K562 (cell line): ENCODE data around the gene MUC5B. TPM values are rescaled to one million over a fixed set of nuclear protein-coding genes. Genes with fewer than 3 reads are reported as not detected.

ENCODE experiments used
- ATAC-seq: fragments of 200-7000 bp; cut with Tn5 transposase; 3 replicates; pipeline ENCODE4 v1.9.1; 2020; ENCODE audit warnings: moderate library complexity
- BruUV-seq: library from RNA; stranded (reverse); fragments of 400-500 nt; replicated peaks from 2 replicates; lab custom pipeline; 2021; lab: Mats Ljungman, UMichigan
- CTCF ChIA-PET: fragments of 300-600 bp; formaldehyde crosslinking; extraction: SDS; loops from one replicate; lab custom pipeline; 2021; ENCODE audit warnings: low intra/inter-chr PET ratio; lab: Yijun Ruan, JAX
- POLR2A ChIA-PET: fragments of 300-600, 350-650 bp; sonication (Branson Sonifier 250); formaldehyde crosslinking; extraction: SDS; loops from one replicate; lab custom pipeline; 2021; ENCODE audit warnings: antibody characterized with exemption, inconsistent platforms; lab: Yijun Ruan, JAX
- DNase-seq, 4 experiments: peaks; one replicate each; pipeline versions ENCODE4 v3.0.0 to v3.0.0-alpha.2; 2011 to 2018; ENCODE audit warnings: low spot score in 3 of 4, mixed read lengths in 3 of 4; ENCODE audit errors: extremely low read depth in 1 of 4
- FAIRE-seq: peaks from 2 replicates; lab custom pipeline; 2011; peaks lifted over from hg19 to GRCh38; lab: Jason Lieb, UNC
- H2AFZ ChIP-seq: 2 replicates; pipeline ENCODE4 v1.6.0; 2011; ENCODE audit warnings: low read depth, low read length, control low read depth, inconsistent platforms
- H3K27ac ChIP-seq: fragments of 200-600 bp; 3 replicates; pipeline ENCODE4 v1.8.0; 2011; ENCODE audit warnings: low read depth, mild to moderate bottlenecking, control low read depth, inconsistent platforms, low read length, moderate library complexity, mixed read lengths; ENCODE audit errors: extremely low read depth
- H3K27me3 ChIP-seq, 2 experiments: fragments of 300-600 bp in 1 of 2; 2 replicates in 1 of 2; 3 replicates in 1 of 2; pipeline versions ENCODE4 v1.6.0 to v1.8.0; 2011; ENCODE audit warnings: inconsistent platforms in 2 of 2, low read length in 2 of 2, mild to moderate bottlenecking in 1 of 2, mixed read lengths in 1 of 2, moderate library complexity in 1 of 2; ENCODE audit not compliant: control insufficient read depth in 2 of 2, insufficient read depth in 2 of 2
- H3K36me3 ChIP-seq: fragments of 300-600 bp; 3 replicates; pipeline ENCODE4 v1.8.0; 2011; ENCODE audit warnings: mild to moderate bottlenecking, low read length, inconsistent platforms; ENCODE audit not compliant: control insufficient read depth, insufficient read depth
- H3K4me1 ChIP-seq, 2 experiments: fragments of 200-600 bp in 1 of 2; replicated peaks in 1 of 2; 2 replicates in 1 of 2; 3 replicates in 1 of 2; pipeline versions ENCODE4 v1.5.1 to v1.8.0; 2011; ENCODE audit warnings: inconsistent platforms in 2 of 2, low read length in 2 of 2, mild to moderate bottlenecking in 1 of 2, mixed read lengths in 1 of 2, moderate library complexity in 1 of 2; ENCODE audit not compliant: control insufficient read depth in 2 of 2, insufficient read depth in 2 of 2
- H3K4me2 ChIP-seq: 2 replicates; pipeline ENCODE4 v1.6.1; 2011; ENCODE audit warnings: low read length, control low read depth, inconsistent platforms, mixed read lengths; ENCODE audit not compliant: insufficient read depth
- H3K4me3 ChIP-seq: fragments of 200-600 bp; sonication (generic), shearing (Covaris generic); 2 replicates; pipeline ENCODE4 v1.5.1; 2016; ENCODE audit warnings: control low read depth, inconsistent platforms
- H3K79me2 ChIP-seq: fragments of 200-600 bp; 3 replicates; pipeline ENCODE4 v1.8.0; 2011; ENCODE audit warnings: low read length, inconsistent platforms; ENCODE audit not compliant: control insufficient read depth, insufficient read depth
- H3K9ac ChIP-seq, 2 experiments: 2 replicates each; pipeline versions ENCODE4 v1.6.0 to v1.6.1; 2011; ENCODE audit warnings: low read depth in 2 of 2, low read length in 2 of 2, control low read depth in 1 of 2, inconsistent platforms in 1 of 2, mild to moderate bottlenecking in 1 of 2, mixed read lengths in 1 of 2; ENCODE audit not compliant: insufficient read depth in 1 of 2
- H3K9me1 ChIP-seq: one replicate; pipeline ENCODE4 v1.6.0; 2011; ENCODE audit warnings: inconsistent platforms, mild to moderate bottlenecking, low read length, moderate library complexity; ENCODE audit not compliant: control insufficient read depth, insufficient read depth
- H3K9me3 ChIP-seq: replicated peaks from 2 replicates; pipeline ENCODE4 v1.5.1; 2011; ENCODE audit warnings: low read depth, low read length, inconsistent platforms; ENCODE audit not compliant: control insufficient read depth, insufficient read depth
- H4K20me1 ChIP-seq: replicated peaks from 2 replicates; pipeline ENCODE4 v1.6.1; 2011; ENCODE audit warnings: low read length, inconsistent platforms, mixed read lengths; ENCODE audit not compliant: control insufficient read depth, insufficient read depth
- ATF4 ChIP-seq: fragments of 450-650 bp; formaldehyde crosslinking; IDR thresholded peaks from 2 replicates; pipeline ENCODE4 v1.4.0; 2022; ENCODE audit warnings: mild to moderate bottlenecking, moderate library complexity
- BDP1 ChIP-seq: IDR thresholded peaks from 3 replicates; pipeline ENCODE4 v1.6.1; 2011; ENCODE audit not compliant: insufficient read length, insufficient read depth
- BHLHE40 ChIP-seq: IDR thresholded peaks from 2 replicates; pipeline ENCODE4 v1.6.1; 2011; ENCODE audit warnings: low read length, improper control_type of control experiment
- CEBPG ChIP-seq, 3 experiments: fragments of 200-800 bp in 1 of 3; sonication (Bioruptor generic) in 1 of 3; sonication (generic) in 1 of 3; formaldehyde crosslinking in 1 of 3; IDR thresholded peaks in 2 of 3; conservative IDR thresholded peaks in 1 of 3; 2 replicates each; pipeline versions ENCODE4 v1.6.1 to v1.8.0; 2016 to 2022; ENCODE audit warnings: missing compliant biosample characterization in 2 of 3, missing genetic modification characterization in 2 of 3, mild to moderate bottlenecking in 1 of 3, missing genetic modification reagents in 1 of 3
- EZH2 ChIP-seq: IDR thresholded peaks from 2 replicates; pipeline ENCODE4 v1.6.1; 2012; ENCODE audit warnings: low read depth, mild to moderate bottlenecking, inconsistent platforms, low read length, borderline replicate concordance
- FOS ChIP-seq: IDR thresholded peaks from 3 replicates; pipeline ENCODE4 v1.6.1; 2011; ENCODE audit not compliant: insufficient read length; ENCODE audit errors: extremely low read depth
- FOXJ2 ChIP-seq: fragments of 200-800 bp; sonication (Bioruptor generic); IDR thresholded peaks from 2 replicates; pipeline ENCODE4 v1.6.1; 2016; ENCODE audit warnings: missing genetic modification characterization, missing compliant biosample characterization
- GTF2A2 ChIP-seq: IDR thresholded peaks from 2 replicates; pipeline ENCODE4 v1.6.1; 2016; ENCODE audit warnings: mild to moderate bottlenecking, missing genetic modification characterization, missing compliant biosample characterization
- GTF2E2 ChIP-seq: fragments of 200-800 bp; sonication (Bioruptor generic); IDR thresholded peaks from 2 replicates; pipeline ENCODE4 v1.6.1; 2016; ENCODE audit warnings: missing genetic modification characterization, missing compliant biosample characterization
- MITF ChIP-seq: IDR thresholded peaks from 2 replicates; pipeline ENCODE4 v1.6.1; 2014; ENCODE audit warnings: antibody characterized with exemption
- NFYB ChIP-seq: IDR thresholded peaks from 2 replicates; pipeline ENCODE4 v1.6.1; 2011; ENCODE audit warnings: mild to moderate bottlenecking, moderate library complexity; ENCODE audit not compliant: insufficient read length; ENCODE audit errors: extremely low read depth
- RCOR1 ChIP-seq, 2 experiments: IDR thresholded peaks; 2 replicates each; pipeline ENCODE4 v1.6.1; 2012; ENCODE audit warnings: low read depth in 2 of 2, low read length in 2 of 2, borderline replicate concordance in 1 of 2, improper control_type of control experiment in 1 of 2
- ZNF280B ChIP-seq: fragments of 250-450 bp; sonication (Bioruptor Pico); IDR thresholded peaks from 2 replicates; pipeline ENCODE4 v1.5.1; 2021; ENCODE audit warnings: mild to moderate bottlenecking
- WGBS: fragments of 100-300 bp; shearing (Covaris generic); methylation state at CpG from one replicate; pipeline ENCODE4 v1.1.6; 2016; ENCODE audit warnings: low coverage, mixed read lengths; ENCODE audit not compliant: insufficient coverage; ENCODE audit errors: missing lambda C conversion rate; 5-methylcytosine and 5-hydroxymethylcytosine counted together
- in situ Hi-C: fragments of 300-500 bp; cut with MboI; formaldehyde crosslinking; loops from 4 replicates; pipeline ENCODE4 v1.15.0; 2018; ENCODE audit warnings: inconsistent platforms, mixed read lengths
- intact Hi-C: fragments of 100-400 bp; cut with micrococcal nuclease; formaldehyde crosslinking; loops from 2 replicates; pipeline ENCODE4 v1.14.2; 2022
- polyA plus RNA-seq, 8 experiments: library from polyadenylated mRNA; depleted of rRNA in 4 of 8; stranded (reverse) in 5 of 8; unstranded in 3 of 8; fragments of >200 nt; fragmentation: Nextera tagmentation in 2 of 8; fragmentation: Illumina TruSeq in 1 of 8; extraction: Ambion mirVana in 2 of 8; extraction: Trizol in 1 of 8; gene quantifications; 2 replicates each; pipeline versions ENCODE4 v1.2.1 to v1.2.3, GENCODE V29; 2011 to 2014; ENCODE audit warnings: inconsistent platforms in 1 of 8, missing spikeins in 1 of 8
- total RNA-seq, 7 experiments: library from RNA; depleted of rRNA in 6 of 7; stranded (reverse); fragments of >200 nt in 6 of 7; fragmentation: Illumina TruSeq in 2 of 7; extraction: Trizol in 2 of 7; gene quantifications; 2 replicates each; pipeline versions ENCODE4 v1.2.1 to v1.2.3, GENCODE V29; 2011 to 2021; ENCODE audit warnings: low replicate concordance in 1 of 7
- TF ChIP-seq, protein P1 (sequence below): sonication (generic); formaldehyde crosslinking; IDR thresholded peaks from 2 replicates; pipeline ENCODE4 v1.8.1; 2023; ENCODE audit warnings: mild to moderate bottlenecking, missing genetic modification reagents, moderate library complexity

MUC5B gene
- total and polyA plus RNA-seq, 9 of the 15 experiments (the other 6 are each of a cell fraction or from before 2014, with no cell fraction given), result 0.04 to 0.95 TPM; not detected in 7

GRCh38 chr11:1218788-1219445 is 3.9 kb upstream of the MUC5B start:
- in situ Hi-C loops, result no loop called here
- Histone ChIP-seq H3K9ac (no peak overlapping the region), H3K9me1 (no peaks in the 10 kb centered on the region), H3K9me3 (no peaks in the 10 kb centered on the region), H3K27ac (no peak overlapping the region), H3K36me3 (no peaks in the 10 kb centered on the region), H4K20me1 (no peaks in the 10 kb centered on the region), H3K4me1 (peaks cover 0 to 38% of the 10 kb centered on the region in 2 experiments; a peak in 2 of 5 replicates), H2AFZ (no peak overlapping the region), H3K4me3 (no peak overlapping the region), H3K4me2 (no peak overlapping the region), H3K27me3 (peaks cover 0 to 54% of the 10 kb centered on the region in 2 experiments; a peak in 4 of 5 replicates), H3K79me2 (no peaks in the 10 kb centered on the region)
- no TSS peak for BruUV-seq
- WGBS, result 2% methylated on average over 15 of the region's 16 CpGs
- FAIRE-seq, result no peak
- no peak for DNase-seq
- TF ChIP-seq CEBPG (CRISPR knock-in tag; IDR thresholded peaks at IDR 0.05), result no peak
- no peak for TF ChIP-seq CEBPG (tag; conservative IDR thresholded peaks at IDR 0.05 in 1 of 2, IDR thresholded peaks at IDR 0.05 in 1 of 2)
- TF ChIP-seq NFYB, result no peak
- TF ChIP-seq BHLHE40, result no peak
- TF ChIP-seq MITF, result no peak
- TF ChIP-seq RCOR1 (IDR thresholded peaks at IDR 0.05; ENCODE audit: borderline replicate concordance in 1 of 2, low read depth in 2 of 2, low read length in 2 of 2), result no peak
- TF ChIP-seq GTF2E2 (tag), result no peak
- no peak for TF ChIP-seq ZNF280B
- TF ChIP-seq BDP1, result no peak
- TF ChIP-seq FOS, result no peak
- no peak for TF ChIP-seq FOXJ2
- TF ChIP-seq EZH2, result no peak
- no peak for TF ChIP-seq ATF4 (CRISPR knock-in tag)
- no peak for TF ChIP-seq GTF2A2 (tag)
- TF ChIP-seq, protein P1, sequence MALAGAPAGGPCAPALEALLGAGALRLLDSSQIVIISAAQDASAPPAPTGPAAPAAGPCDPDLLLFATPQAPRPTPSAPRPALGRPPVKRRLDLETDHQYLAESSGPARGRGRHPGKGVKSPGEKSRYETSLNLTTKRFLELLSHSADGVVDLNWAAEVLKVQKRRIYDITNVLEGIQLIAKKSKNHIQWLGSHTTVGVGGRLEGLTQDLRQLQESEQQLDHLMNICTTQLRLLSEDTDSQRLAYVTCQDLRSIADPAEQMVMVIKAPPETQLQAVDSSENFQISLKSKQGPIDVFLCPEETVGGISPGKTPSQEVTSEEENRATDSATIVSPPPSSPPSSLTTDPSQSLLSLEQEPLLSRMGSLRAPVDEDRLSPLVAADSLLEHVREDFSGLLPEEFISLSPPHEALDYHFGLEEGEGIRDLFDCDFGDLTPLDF, result no peak
- no peak for ATAC-seq
- CTCF ChIA-PET, result no interaction called here
- POLR2A ChIA-PET, result interaction anchor here (0.6 to 0.7 kb wide), 2 partner anchors 12 to 261 kb away, joined by 3 to 4 read pairs; no protein-coding TSS in a partner anchor
- intact Hi-C loops, result no loop called here
